Upper lobe of left lung (tissue), 4 donors: ENCODE results near the gene RNASE9.

ENCODE experiments used
- EP300 ChIP-seq, 4 donors: sonication (generic); formaldehyde crosslinking; IDR thresholded peaks; one replicate each; pipeline ENCODE4 v1.5.1; 2017; ENCODE audit warnings: antibody characterized with exemption in 4 of 4, control low read depth in 2 of 4
- POLR2A ChIP-seq, 4 donors: fragments of 450-650 bp; IDR thresholded peaks; one replicate each; pipeline ENCODE4 v1.5.1; 2016 to 2017; ENCODE audit warnings: antibody characterized with exemption in 4 of 4, mild to moderate bottlenecking in 2 of 4
- POLR2AphosphoS5 ChIP-seq, 2 donors: sonication (generic); formaldehyde crosslinking; IDR thresholded peaks; one replicate each; pipeline ENCODE4 v1.5.1; 2017; ENCODE audit warnings: antibody characterized with exemption in 2 of 2
- TF ChIP-seq, protein P1 (sequence below), 6 experiments: fragments of 450-650 bp in 4 of 6; fragments of 200-600 bp in 2 of 6; sonication (generic) in 2 of 6; IDR thresholded peaks; one replicate each; pipeline ENCODE4 v1.5.1; 2016 to 2019; ENCODE audit warnings: antibody characterized with exemption in 6 of 6

DNA sequence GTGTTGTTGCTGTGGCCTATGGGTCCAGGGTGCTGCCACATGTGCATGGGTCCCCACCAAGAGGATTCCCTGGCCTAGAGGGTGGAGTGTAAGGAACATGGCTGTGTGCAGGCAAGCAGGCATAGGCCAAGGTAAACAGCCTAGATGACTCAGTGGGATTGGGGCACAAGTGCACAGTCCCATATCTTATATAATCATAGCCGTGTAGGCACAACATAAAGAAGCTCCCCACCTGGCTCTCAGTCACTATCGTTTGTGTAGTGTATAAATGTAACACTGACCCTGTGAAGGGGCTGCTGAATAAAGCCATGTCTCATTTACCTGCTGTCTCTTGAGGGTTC, 46.0 kb upstream of the RNASE9 start:
- TF ChIP-seq, protein P1, sequence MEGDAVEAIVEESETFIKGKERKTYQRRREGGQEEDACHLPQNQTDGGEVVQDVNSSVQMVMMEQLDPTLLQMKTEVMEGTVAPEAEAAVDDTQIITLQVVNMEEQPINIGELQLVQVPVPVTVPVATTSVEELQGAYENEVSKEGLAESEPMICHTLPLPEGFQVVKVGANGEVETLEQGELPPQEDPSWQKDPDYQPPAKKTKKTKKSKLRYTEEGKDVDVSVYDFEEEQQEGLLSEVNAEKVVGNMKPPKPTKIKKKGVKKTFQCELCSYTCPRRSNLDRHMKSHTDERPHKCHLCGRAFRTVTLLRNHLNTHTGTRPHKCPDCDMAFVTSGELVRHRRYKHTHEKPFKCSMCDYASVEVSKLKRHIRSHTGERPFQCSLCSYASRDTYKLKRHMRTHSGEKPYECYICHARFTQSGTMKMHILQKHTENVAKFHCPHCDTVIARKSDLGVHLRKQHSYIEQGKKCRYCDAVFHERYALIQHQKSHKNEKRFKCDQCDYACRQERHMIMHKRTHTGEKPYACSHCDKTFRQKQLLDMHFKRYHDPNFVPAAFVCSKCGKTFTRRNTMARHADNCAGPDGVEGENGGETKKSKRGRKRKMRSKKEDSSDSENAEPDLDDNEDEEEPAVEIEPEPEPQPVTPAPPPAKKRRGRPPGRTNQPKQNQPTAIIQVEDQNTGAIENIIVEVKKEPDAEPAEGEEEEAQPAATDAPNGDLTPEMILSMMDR (IDR thresholded peaks at IDR 0.05), result no peak
- TF ChIP-seq POLR2AphosphoS5 (IDR thresholded peaks at IDR 0.05) (no peak), POLR2A (IDR thresholded peaks at IDR 0.05) (no peak), EP300 (IDR thresholded peaks at IDR 0.05) (no peak)
